HCT116 (cell line): ENCODE measurements around the gene INCENP. TPM values are rescaled to one million over a fixed set of nuclear protein-coding genes. Genes with fewer than 3 reads are reported as not detected.

Experiments
- ATAC-seq: fragments of 200-7000 bp; cut with Tn5 transposase; 2 replicates; pipeline ENCODE4 v1.9.1; 2020; ENCODE audit warnings: mild to moderate bottlenecking, moderate library complexity
- BruUV-seq: library from RNA; stranded (reverse); fragments of 400-500 nt; replicated peaks from 2 replicates; lab custom pipeline; 2021; lab: Mats Ljungman, UMichigan
- CTCF ChIA-PET: fragments of 300-600 bp; sonication (Branson Sonifier 250); formaldehyde crosslinking; loops from one replicate; lab custom pipeline; 2021; ENCODE audit warnings: antibody characterized with exemption; lab: Charles Lee
- POLR2A ChIA-PET: fragments of 300-600, 350-600 bp; sonication (Branson Sonifier 250); formaldehyde crosslinking; loops from one replicate; lab custom pipeline; 2021; ENCODE audit warnings: antibody characterized with exemption; lab: Charles Lee
- RAD21 ChIA-PET, 2 experiments: fragments of 300-600 bp; sonication (Branson Sonifier 250); formaldehyde crosslinking; loops; one replicate each; lab custom pipeline; 2023; ENCODE audit warnings: low total read pairs in 2 of 2; ENCODE audit not compliant: uncharacterized antibody in 2 of 2, unreplicated experiment in 2 of 2, low non-redundant PET in 1 of 2; lab: Charles Lee
- DNase-seq: peaks from one replicate; pipeline ENCODE4 v3.0.0-alpha.2; 2010; ENCODE audit warnings: low read depth, low spot score
- H2AFZ ChIP-seq: fragments of 200-600 bp; shearing (Covaris generic), sonication (generic); 2 replicates; pipeline ENCODE4 v1.6.1; 2017; ENCODE audit warnings: low read depth, mixed run types, mixed read lengths, antibody characterized with exemption, low read length; ENCODE audit not compliant: poor library complexity, severe bottlenecking
- H3K27ac ChIP-seq: 2 replicates; pipeline ENCODE4 v1.5.1; 2012; ENCODE audit warnings: low read depth, low read length
- H3K27me3 ChIP-seq: fragments of 200-600 bp; sonication (generic); 2 replicates; pipeline ENCODE4 v1.6.1; 2016; ENCODE audit warnings: mixed run types, low read length, mixed read lengths; ENCODE audit not compliant: insufficient read depth
- H3K36me3 ChIP-seq, 2 experiments: fragments of 200-500 bp in 1 of 2; fragments of 200-600 bp in 1 of 2; sonication (Bioruptor generic) in 1 of 2; sonication (generic) in 1 of 2; 2 replicates each; pipeline versions ENCODE4 v1.5.1 to v1.6.1; 2014 to 2016; ENCODE audit warnings: low read length in 2 of 2, inconsistent platforms in 1 of 2, mixed read lengths in 1 of 2, mixed run types in 1 of 2; ENCODE audit not compliant: insufficient read depth in 2 of 2, control insufficient read depth in 1 of 2
- H3K4me1 ChIP-seq, 2 experiments: fragments of 200-600 bp in 1 of 2; sonication (generic) in 1 of 2; 2 replicates each; pipeline versions ENCODE4 v1.5.1 to v1.6.1; 2012 to 2017; ENCODE audit warnings: low read length in 2 of 2, inconsistent platforms in 1 of 2, mild to moderate bottlenecking in 1 of 2, mixed read lengths in 1 of 2, mixed run types in 1 of 2, moderate library complexity in 1 of 2; ENCODE audit not compliant: insufficient read depth in 2 of 2, control insufficient read depth in 1 of 2
- H3K4me2 ChIP-seq: fragments of 200-600 bp; sonication (generic); 2 replicates; pipeline ENCODE4 v1.6.1; 2017; ENCODE audit warnings: mixed run types, low read length, mixed read lengths
- H3K4me3 ChIP-seq, 2 experiments: fragments of 200-600 bp in 1 of 2; sonication (generic) in 1 of 2; replicated peaks in 1 of 2; 2 replicates each; pipeline ENCODE4 v1.5.1; 2011 to 2016; ENCODE audit warnings: low read length in 2 of 2, control low read depth in 1 of 2, low read depth in 1 of 2, mild to moderate bottlenecking in 1 of 2, mixed read lengths in 1 of 2, mixed run types in 1 of 2
- H3K79me2 ChIP-seq: fragments of 200-600 bp; sonication (generic); 2 replicates; pipeline ENCODE4 v1.6.1; 2017; ENCODE audit warnings: mild to moderate bottlenecking, mixed run types, low read length, moderate library complexity, mixed read lengths; ENCODE audit not compliant: insufficient read depth
- H3K9ac ChIP-seq: fragments of 200-600 bp; sonication (generic); 2 replicates; pipeline ENCODE4 v1.6.1; 2016; ENCODE audit warnings: low read length, mixed read lengths
- H3K9me2 ChIP-seq: fragments of 200-600 bp; sonication (generic), shearing (Covaris generic); 2 replicates; pipeline ENCODE4 v1.6.1; 2017; ENCODE audit warnings: mixed run types, mild to moderate bottlenecking, moderate library complexity; ENCODE audit not compliant: insufficient read depth
- H3K9me3 ChIP-seq, 2 experiments: fragments of 200-500 bp in 1 of 2; fragments of 200-600 bp in 1 of 2; sonication (Bioruptor generic) in 1 of 2; sonication (generic) in 1 of 2; 2 replicates each; pipeline ENCODE4 v1.6.1; 2014 to 2017; ENCODE audit warnings: low read length in 2 of 2, mixed read lengths in 2 of 2, inconsistent platforms in 1 of 2, low read depth in 1 of 2, mild to moderate bottlenecking in 1 of 2, mixed run types in 1 of 2, moderate library complexity in 1 of 2; ENCODE audit not compliant: control insufficient read depth in 1 of 2, insufficient read depth in 1 of 2
- H4K20me1 ChIP-seq: fragments of 200-600 bp; sonication (generic), shearing (Covaris generic); 2 replicates; pipeline ENCODE4 v1.6.1; 2017; ENCODE audit warnings: mixed run types, mild to moderate bottlenecking, moderate library complexity; ENCODE audit not compliant: insufficient read depth
- CBX3 ChIP-seq: IDR thresholded peaks from 2 replicates; pipeline ENCODE4 v1.6.1; 2012; ENCODE audit warnings: low read depth
- EGR1 ChIP-seq: IDR thresholded peaks from 2 replicates; pipeline ENCODE4 v1.6.1; 2012; ENCODE audit warnings: low read depth
- ELF1 ChIP-seq: IDR thresholded peaks from 2 replicates; pipeline ENCODE4 v1.6.1; 2012; ENCODE audit warnings: low read depth, borderline replicate concordance
- EZH2 ChIP-seq: fragments of 200-600 bp; sonication (generic); IDR thresholded peaks from 2 replicates; pipeline ENCODE4 v1.6.1; 2017; ENCODE audit warnings: antibody characterized with exemption, mixed run types
- EZH2phosphoT487 ChIP-seq: fragments of 200-600 bp; IDR thresholded peaks from 2 replicates; pipeline ENCODE4 v1.6.1; 2018; ENCODE audit warnings: antibody characterized with exemption, borderline replicate concordance
- FOSL1 ChIP-seq: IDR thresholded peaks from 2 replicates; pipeline ENCODE4 v1.6.1; 2012; ENCODE audit warnings: low read depth
- JUND ChIP-seq: IDR thresholded peaks from 2 replicates; pipeline ENCODE4 v1.6.1; 2012
- POLR2A ChIP-seq: IDR thresholded peaks from 2 replicates; pipeline ENCODE4 v1.7.0; 2011; ENCODE audit warnings: borderline replicate concordance; ENCODE audit not compliant: insufficient read depth, insufficient read length; ENCODE audit errors: extremely low read depth
- POLR2AphosphoS5 ChIP-seq: IDR thresholded peaks from 2 replicates; pipeline ENCODE4 v1.6.1; 2011; ENCODE audit warnings: mild to moderate bottlenecking, low read depth, low read length, moderate library complexity
- RAD21 ChIP-seq: IDR thresholded peaks from 2 replicates; pipeline ENCODE4 v1.6.1; 2012; ENCODE audit warnings: low read depth, mild to moderate bottlenecking
- SIN3A ChIP-seq: IDR thresholded peaks from 2 replicates; pipeline ENCODE4 v1.6.1; 2012; ENCODE audit warnings: low read depth
- SP1 ChIP-seq: IDR thresholded peaks from 2 replicates; pipeline ENCODE4 v1.6.1; 2012; ENCODE audit warnings: low read depth
- SRF ChIP-seq: IDR thresholded peaks from 2 replicates; pipeline ENCODE4 v1.6.1; 2012; ENCODE audit warnings: low read depth
- TCF7L2 ChIP-seq: IDR thresholded peaks from 2 replicates; pipeline ENCODE4 v1.7.0; 2011; ENCODE audit warnings: borderline replicate concordance, inconsistent platforms; ENCODE audit not compliant: insufficient read depth, insufficient read length; ENCODE audit errors: extremely low read depth
- YY1 ChIP-seq: IDR thresholded peaks from 2 replicates; pipeline ENCODE4 v1.6.1; 2011; ENCODE audit warnings: low read length, low read depth, moderate library complexity, mild to moderate bottlenecking; ENCODE audit not compliant: insufficient replicate concordance; ENCODE audit errors: extremely low read depth
- ZFX ChIP-seq: fragments of 450-650 bp; IDR thresholded peaks from 2 replicates; pipeline ENCODE4 v1.6.1; 2017
- intact Hi-C: fragments of 100-400 bp; cut with micrococcal nuclease; formaldehyde crosslinking; loops from 2 replicates; pipeline ENCODE4 v1.10.0; 2022
- total RNA-seq: library from RNA; stranded (reverse); gene quantifications from one replicate; pipeline ENCODE4 v1.2.1, GENCODE V29; 2021; ENCODE audit not compliant: unreplicated experiment
- TF ChIP-seq, protein P1 (sequence below): IDR thresholded peaks from 2 replicates; pipeline ENCODE4 v1.6.1; 2012
- TF ChIP-seq, protein P2 (sequence below): IDR thresholded peaks from 2 replicates; pipeline ENCODE4 v1.6.1; 2012; ENCODE audit warnings: low read depth
- TF ChIP-seq, protein P3 (sequence below): IDR thresholded peaks from 2 replicates; pipeline ENCODE4 v1.6.1; 2012

Gene INCENP
- total RNA-seq, 1 experiment from 2014 or later, result 118 TPM

DNA sequence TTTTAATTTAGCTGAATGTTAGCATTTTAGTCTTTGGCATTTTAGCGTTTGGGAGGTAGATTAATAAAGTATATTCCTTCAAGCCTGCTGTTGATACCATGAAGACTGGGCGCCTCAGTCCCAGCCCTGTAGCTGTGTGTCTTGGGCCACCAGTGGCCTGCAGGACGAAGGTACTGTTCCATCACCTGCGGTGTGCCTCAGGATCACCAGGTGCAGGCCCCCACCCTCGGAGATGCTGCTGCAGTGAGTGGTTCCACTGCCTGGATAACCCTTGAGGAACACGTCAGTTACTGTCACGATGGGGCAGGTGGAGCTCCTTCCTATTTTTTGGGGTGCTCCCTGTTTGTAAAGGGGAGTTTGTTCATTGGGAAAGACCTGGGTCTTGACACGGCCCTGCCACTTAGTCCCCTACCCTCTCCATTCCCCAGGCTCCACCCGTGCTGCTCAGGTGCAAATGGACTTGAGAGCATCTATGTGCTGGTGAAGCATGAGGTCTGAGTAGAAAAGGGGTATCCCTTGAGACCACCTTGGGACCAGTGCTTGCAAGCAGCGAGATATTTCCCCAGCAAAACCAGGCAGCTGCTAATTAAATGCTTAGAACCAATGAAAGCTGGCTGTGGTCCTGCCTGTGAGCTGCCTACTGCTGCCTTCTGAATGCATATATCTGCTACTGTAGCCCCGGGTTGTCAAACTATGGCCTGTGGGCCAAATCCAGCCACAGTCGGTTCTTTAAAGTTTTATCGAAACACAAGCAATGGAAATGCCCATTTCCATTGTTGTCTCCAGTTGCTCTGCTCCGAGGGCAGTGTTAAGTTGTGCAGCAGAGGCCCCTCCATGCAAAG lies 28.7 kb downstream of the INCENP start (continued):
- TF ChIP-seq EZH2phosphoT487 (no peak), CBX3 (no peak)
- TF ChIP-seq, protein P1, sequence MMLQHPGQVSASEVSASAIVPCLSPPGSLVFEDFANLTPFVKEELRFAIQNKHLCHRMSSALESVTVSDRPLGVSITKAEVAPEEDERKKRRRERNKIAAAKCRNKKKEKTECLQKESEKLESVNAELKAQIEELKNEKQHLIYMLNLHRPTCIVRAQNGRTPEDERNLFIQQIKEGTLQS, result no peak
- TF ChIP-seq, all 23 proteins: peak for 0

DNA sequence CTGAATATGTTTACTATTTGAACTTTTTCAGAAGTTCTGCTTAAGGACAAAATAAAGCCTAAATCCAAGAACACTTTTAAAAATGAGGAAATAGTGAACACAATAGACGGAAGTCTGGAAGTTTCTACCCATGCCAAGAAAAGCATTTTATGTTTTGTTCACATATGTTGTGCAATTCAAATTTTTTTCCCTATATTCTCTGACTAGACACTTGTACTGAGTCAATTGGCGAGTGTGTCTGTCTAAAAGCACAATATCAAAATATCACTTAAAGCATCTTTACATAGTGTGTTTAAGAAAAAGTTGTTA lies 29.2 kb downstream of the INCENP start:
- no peaks in the 10 kb centered on the region for H3K4me1 ChIP-seq
- TF ChIP-seq, protein P2, sequence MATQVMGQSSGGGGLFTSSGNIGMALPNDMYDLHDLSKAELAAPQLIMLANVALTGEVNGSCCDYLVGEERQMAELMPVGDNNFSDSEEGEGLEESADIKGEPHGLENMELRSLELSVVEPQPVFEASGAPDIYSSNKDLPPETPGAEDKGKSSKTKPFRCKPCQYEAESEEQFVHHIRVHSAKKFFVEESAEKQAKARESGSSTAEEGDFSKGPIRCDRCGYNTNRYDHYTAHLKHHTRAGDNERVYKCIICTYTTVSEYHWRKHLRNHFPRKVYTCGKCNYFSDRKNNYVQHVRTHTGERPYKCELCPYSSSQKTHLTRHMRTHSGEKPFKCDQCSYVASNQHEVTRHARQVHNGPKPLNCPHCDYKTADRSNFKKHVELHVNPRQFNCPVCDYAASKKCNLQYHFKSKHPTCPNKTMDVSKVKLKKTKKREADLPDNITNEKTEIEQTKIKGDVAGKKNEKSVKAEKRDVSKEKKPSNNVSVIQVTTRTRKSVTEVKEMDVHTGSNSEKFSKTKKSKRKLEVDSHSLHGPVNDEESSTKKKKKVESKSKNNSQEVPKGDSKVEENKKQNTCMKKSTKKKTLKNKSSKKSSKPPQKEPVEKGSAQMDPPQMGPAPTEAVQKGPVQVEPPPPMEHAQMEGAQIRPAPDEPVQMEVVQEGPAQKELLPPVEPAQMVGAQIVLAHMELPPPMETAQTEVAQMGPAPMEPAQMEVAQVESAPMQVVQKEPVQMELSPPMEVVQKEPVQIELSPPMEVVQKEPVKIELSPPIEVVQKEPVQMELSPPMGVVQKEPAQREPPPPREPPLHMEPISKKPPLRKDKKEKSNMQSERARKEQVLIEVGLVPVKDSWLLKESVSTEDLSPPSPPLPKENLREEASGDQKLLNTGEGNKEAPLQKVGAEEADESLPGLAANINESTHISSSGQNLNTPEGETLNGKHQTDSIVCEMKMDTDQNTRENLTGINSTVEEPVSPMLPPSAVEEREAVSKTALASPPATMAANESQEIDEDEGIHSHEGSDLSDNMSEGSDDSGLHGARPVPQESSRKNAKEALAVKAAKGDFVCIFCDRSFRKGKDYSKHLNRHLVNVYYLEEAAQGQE, result no peak
- no peak for TF ChIP-seq EGR1
- no peak for TF ChIP-seq ZFX
- no peak for TF ChIP-seq ELF1
- TF ChIP-seq EZH2, result no peak
- no peak for TF ChIP-seq EZH2phosphoT487
- TF ChIP-seq POLR2AphosphoS5, result no peak
- no peak for TF ChIP-seq POLR2A
- no peak for TF ChIP-seq FOSL1
- no peak for TF ChIP-seq SIN3A
- no peak for TF ChIP-seq RAD21
- TF ChIP-seq SP1, result no peak
- TF ChIP-seq, protein P3, sequence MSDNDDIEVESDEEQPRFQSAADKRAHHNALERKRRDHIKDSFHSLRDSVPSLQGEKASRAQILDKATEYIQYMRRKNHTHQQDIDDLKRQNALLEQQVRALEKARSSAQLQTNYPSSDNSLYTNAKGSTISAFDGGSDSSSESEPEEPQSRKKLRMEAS, result no peak
- TF ChIP-seq YY1, result no peak
- no peak for TF ChIP-seq TCF7L2
- no peak for TF ChIP-seq JUND
- TF ChIP-seq SRF, result no peak
- H3K27me3 ChIP-seq, result no peaks in the 10 kb centered on the region
- no peaks in the 10 kb centered on the region for H3K9me3 ChIP-seq
- no peak overlapping the region for H3K4me2 ChIP-seq
- no peak overlapping the region for H3K27ac ChIP-seq
- peaks cover 19 to 31% of the 10 kb centered on the region in 2 experiments; a peak in 3 of 4 replicates for H3K36me3 ChIP-seq
- H2AFZ ChIP-seq, result no peak overlapping the region
- no peak for ATAC-seq
- H3K9me2 ChIP-seq, result no peaks in the 10 kb centered on the region
- no peak overlapping the region for H3K9ac ChIP-seq
- H3K79me2 ChIP-seq, result no peaks in the 10 kb centered on the region
- CTCF ChIA-PET, result no interaction called here
- no peaks in the 10 kb centered on the region for H4K20me1 ChIP-seq
- RAD21 ChIA-PET, result no interaction called here
- H3K4me3 ChIP-seq, result no peak overlapping the region
- no peak for DNase-seq
- no TSS peak for BruUV-seq
- intact Hi-C loops, result no loop called here
- POLR2A ChIA-PET, result interaction anchor here (0.6 kb wide), 1 partner anchor 270 kb away, joined by 3 read pairs; no protein-coding TSS in a partner anchor
